Measurements from ENCODE around the gene IER2. TPM values are rescaled to one million over a fixed set of nuclear protein-coding genes. Genes with fewer than 3 reads are reported as not detected.

The IER2 gene
- polyA plus RNA-seq, 1 donor from 2014 or later = 23.3 TPM

DNA sequence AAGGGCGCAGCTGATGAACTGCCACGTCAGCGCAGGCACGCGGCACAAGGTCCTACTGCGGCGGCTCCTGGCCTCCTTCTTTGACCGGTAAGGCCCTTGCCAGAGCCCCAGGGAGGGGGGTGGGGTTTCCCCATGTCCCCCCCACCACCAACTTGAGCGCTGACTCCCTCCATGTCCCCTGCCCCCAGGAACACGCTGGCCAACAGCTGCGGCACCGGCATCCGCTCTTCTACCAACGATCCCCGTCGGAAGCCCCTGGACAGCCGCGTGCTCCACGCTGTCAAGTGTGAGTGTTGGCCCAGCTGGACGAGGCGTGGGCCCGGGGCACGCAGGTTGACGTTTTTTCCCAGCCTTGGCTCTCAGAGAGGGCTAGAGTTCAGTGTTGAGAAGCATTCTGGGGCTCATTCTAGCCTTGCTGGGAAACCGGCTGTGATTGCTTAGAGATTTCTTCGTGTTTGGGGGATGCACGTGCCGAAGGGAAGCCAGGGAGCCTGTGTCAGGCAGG is 12.9 kb upstream of the IER2 start:
- H3K9ac ChIP-seq (ENCODE audit: low read length) = no peak overlapping the region
- H3K27ac ChIP-seq (ENCODE audit: low read length) = no peak overlapping the region
- no peak overlapping the region for H3K4me2 ChIP-seq (ENCODE audit: low read length)
- H4K20me1 ChIP-seq (ENCODE audit: insufficient read depth) = no peaks in the 10 kb centered on the region
- no peak overlapping the region for H3K4me3 ChIP-seq (ENCODE audit: low read length)
- H3K9me2 ChIP-seq (ENCODE audit: insufficient read depth, low read length) = no peaks in the 10 kb centered on the region
- H2AFZ ChIP-seq (ENCODE audit: low read depth, low read length) = no peak overlapping the region
- no peaks in the 10 kb centered on the region for H3K79me2 ChIP-seq (replicated peaks; ENCODE audit: insufficient read depth, low read length)
- H3K36me3 ChIP-seq (ENCODE audit: insufficient read depth, low read length) = no peaks in the 10 kb centered on the region
- no peak for TF ChIP-seq SMC3 (conservative IDR thresholded peaks at IDR 0.05; ENCODE audit: poor library complexity)
- TF ChIP-seq TAF1 (IDR thresholded peaks at IDR 0.05; ENCODE audit: low read depth) = no peak
- no peak for TF ChIP-seq RAD21 (conservative IDR thresholded peaks at IDR 0.05)
- no peak for TF ChIP-seq CTCF (IDR thresholded peaks at IDR 0.05; ENCODE audit: poor library complexity, severe bottlenecking)
- TF ChIP-seq EZH2 (IDR thresholded peaks at IDR 0.05; ENCODE audit: borderline replicate concordance, insufficient read depth, low read length, poor library complexity, severe bottlenecking) = no peak
- TF ChIP-seq, protein P1, sequence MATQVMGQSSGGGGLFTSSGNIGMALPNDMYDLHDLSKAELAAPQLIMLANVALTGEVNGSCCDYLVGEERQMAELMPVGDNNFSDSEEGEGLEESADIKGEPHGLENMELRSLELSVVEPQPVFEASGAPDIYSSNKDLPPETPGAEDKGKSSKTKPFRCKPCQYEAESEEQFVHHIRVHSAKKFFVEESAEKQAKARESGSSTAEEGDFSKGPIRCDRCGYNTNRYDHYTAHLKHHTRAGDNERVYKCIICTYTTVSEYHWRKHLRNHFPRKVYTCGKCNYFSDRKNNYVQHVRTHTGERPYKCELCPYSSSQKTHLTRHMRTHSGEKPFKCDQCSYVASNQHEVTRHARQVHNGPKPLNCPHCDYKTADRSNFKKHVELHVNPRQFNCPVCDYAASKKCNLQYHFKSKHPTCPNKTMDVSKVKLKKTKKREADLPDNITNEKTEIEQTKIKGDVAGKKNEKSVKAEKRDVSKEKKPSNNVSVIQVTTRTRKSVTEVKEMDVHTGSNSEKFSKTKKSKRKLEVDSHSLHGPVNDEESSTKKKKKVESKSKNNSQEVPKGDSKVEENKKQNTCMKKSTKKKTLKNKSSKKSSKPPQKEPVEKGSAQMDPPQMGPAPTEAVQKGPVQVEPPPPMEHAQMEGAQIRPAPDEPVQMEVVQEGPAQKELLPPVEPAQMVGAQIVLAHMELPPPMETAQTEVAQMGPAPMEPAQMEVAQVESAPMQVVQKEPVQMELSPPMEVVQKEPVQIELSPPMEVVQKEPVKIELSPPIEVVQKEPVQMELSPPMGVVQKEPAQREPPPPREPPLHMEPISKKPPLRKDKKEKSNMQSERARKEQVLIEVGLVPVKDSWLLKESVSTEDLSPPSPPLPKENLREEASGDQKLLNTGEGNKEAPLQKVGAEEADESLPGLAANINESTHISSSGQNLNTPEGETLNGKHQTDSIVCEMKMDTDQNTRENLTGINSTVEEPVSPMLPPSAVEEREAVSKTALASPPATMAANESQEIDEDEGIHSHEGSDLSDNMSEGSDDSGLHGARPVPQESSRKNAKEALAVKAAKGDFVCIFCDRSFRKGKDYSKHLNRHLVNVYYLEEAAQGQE (IDR thresholded peaks at IDR 0.05; ENCODE audit: borderline replicate concordance) = no peak
- TF ChIP-seq POLR2AphosphoS5 (IDR thresholded peaks at IDR 0.05) = no peak
- TF ChIP-seq EP300 (conservative IDR thresholded peaks at IDR 0.05; ENCODE audit: poor library complexity, severe bottlenecking) = no peak
- no peak for TF ChIP-seq MXI1 (conservative IDR thresholded peaks at IDR 0.05; ENCODE audit: poor library complexity, severe bottlenecking)
- no peaks in the 10 kb centered on the region for H3F3A ChIP-seq (ENCODE audit: insufficient read depth, low read length, poor library complexity, severe bottlenecking)
- H3K27me3 ChIP-seq (ENCODE audit: insufficient read depth, low read depth, low read length) = no peaks in the 10 kb centered on the region
- H3K9me3 ChIP-seq (ENCODE audit: low read length) = no peaks in the 10 kb centered on the region

GRCh38 chr19:13138171-13138915 is 11.9 kb upstream of the IER2 start:
- H3K36me3 ChIP-seq (ENCODE audit: insufficient read depth, low read length) = no peaks in the 10 kb centered on the region
- no peak overlapping the region for H3K4me3 ChIP-seq (ENCODE audit: low read length)
- H3K9ac ChIP-seq (ENCODE audit: low read length) = no peak overlapping the region
- no peak overlapping the region for H3K27ac ChIP-seq (ENCODE audit: low read length)
- no peaks in the 10 kb centered on the region for H3K9me3 ChIP-seq (ENCODE audit: low read length)
- H4K20me1 ChIP-seq (ENCODE audit: insufficient read depth) = no peaks in the 10 kb centered on the region
- H3K4me2 ChIP-seq (ENCODE audit: low read length) = no peak overlapping the region
- H2AFZ ChIP-seq (ENCODE audit: low read depth, low read length) = no peak overlapping the region
- no peaks in the 10 kb centered on the region for H3K79me2 ChIP-seq (replicated peaks; ENCODE audit: insufficient read depth, low read length)
- TF ChIP-seq EP300 (conservative IDR thresholded peaks at IDR 0.05; ENCODE audit: poor library complexity, severe bottlenecking) (no peak), RAD21 (conservative IDR thresholded peaks at IDR 0.05) (no peak), POLR2AphosphoS5 (IDR thresholded peaks at IDR 0.05) (no peak), TAF1 (IDR thresholded peaks at IDR 0.05; ENCODE audit: low read depth) (no peak), MXI1 (conservative IDR thresholded peaks at IDR 0.05; ENCODE audit: poor library complexity, severe bottlenecking) (no peak), CTCF (IDR thresholded peaks at IDR 0.05; ENCODE audit: poor library complexity, severe bottlenecking) (no peak), EZH2 (IDR thresholded peaks at IDR 0.05; ENCODE audit: borderline replicate concordance, insufficient read depth, low read length, poor library complexity, severe bottlenecking) (no peak), SMC3 (conservative IDR thresholded peaks at IDR 0.05; ENCODE audit: poor library complexity) (no peak)
- TF ChIP-seq, protein P1 (IDR thresholded peaks at IDR 0.05; ENCODE audit: borderline replicate concordance) = no peak
- no peaks in the 10 kb centered on the region for H3K9me2 ChIP-seq (ENCODE audit: insufficient read depth, low read length)
- no peaks in the 10 kb centered on the region for H3K27me3 ChIP-seq (ENCODE audit: insufficient read depth, low read depth, low read length)
- H3F3A ChIP-seq (ENCODE audit: insufficient read depth, low read length, poor library complexity, severe bottlenecking) = no peaks in the 10 kb centered on the region
